Islet of Langerhans (tissue), 1 donor: ENCODE data around the gene HSPA9.

Experiments
- FAIRE-seq: peaks from one replicate; lab custom pipeline; 2011; peaks lifted over from hg19 to GRCh38; lab: Jason Lieb, UNC

The HSPA9 gene

DNA sequence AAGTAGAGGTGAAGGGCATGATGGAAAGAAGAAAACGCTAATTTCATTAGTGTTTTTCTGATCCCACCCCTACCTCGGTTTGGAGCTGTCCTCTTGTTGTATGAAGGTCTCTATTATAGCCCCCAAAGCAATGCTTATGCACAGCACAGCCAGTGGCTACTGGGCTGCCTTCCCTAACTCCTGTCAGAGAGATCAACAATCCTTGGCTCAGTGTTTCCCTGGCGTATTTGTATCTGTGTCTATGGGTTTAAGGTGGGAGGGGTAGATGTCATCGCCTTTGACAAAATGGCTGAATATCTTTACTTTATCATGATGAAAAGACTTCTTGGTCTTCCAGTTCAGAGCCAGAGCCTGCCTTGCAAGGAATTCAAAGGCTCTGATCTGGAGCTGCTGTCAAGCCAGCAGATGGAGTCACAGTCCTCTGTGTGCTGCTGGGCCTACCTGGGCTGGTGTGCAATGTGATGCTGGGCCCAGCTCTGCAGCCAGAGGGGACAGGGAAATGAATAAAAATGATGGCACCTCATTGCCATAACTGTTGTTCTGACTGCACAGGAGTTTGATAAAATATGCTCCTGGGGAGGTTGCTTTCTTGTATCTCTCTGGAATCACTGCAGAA is 20.1 kb upstream of the HSPA9 start:
- no peak for FAIRE-seq

GRCh38 chr5:138594305-138595058 is 19.3 kb upstream of the HSPA9 start:
- no peak for FAIRE-seq

DNA sequence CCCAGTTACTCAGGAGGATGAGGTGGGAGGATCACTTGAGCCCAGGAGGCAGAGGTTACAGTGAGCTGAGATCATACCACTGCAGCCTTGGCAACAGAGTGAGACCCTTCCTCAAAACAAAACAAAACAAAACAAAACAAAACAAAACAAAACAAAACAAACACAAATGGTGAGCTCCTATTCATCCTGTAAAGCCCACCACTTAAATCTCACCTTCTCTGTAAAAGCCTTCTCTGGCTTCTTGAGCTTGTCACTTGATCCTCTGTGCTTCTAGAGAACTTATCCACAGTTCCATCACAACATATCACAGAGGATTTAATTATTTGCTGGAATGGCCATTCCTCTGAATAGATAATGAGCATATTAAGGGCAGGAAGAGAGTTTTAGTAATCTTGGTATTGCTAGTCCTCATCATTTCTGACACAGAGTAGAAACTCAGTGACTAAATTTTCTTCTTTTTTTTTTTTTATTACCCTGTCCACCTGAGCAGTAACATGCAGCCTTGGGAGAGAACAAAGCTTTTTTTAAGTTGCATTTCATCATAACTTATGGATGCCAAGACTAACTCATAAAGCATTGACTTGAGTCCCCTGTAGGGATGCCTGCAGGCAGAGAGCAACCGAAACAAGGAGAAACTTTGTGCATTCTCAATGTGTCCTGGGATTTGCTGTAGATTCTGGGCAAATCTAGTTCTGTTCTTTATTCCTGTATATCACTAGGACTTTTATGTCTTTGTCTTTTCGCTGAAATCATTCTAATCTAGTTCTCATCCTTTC is 13.0 kb upstream of the HSPA9 start:
- FAIRE-seq = no peak

DNA sequence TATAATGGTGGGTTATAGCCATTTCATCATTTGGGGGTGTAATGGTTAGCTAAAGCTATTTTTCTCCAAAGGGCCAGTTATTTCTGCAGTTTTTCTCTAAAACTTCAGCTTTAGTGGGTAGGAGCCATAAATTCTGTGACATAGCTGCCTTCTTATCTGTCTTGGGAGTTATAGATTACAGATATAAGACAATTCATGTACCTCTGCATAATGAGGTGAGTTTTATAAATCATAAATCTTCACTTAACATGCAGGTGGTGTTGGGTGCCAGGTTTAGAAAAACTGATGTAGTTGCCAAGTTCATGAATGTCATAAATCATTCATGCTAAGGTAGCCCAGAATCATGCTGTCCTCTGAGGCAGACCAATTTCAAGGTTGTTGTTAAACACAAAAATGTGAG is 10.0 kb upstream of the HSPA9 start:
- no peak for FAIRE-seq

DNA sequence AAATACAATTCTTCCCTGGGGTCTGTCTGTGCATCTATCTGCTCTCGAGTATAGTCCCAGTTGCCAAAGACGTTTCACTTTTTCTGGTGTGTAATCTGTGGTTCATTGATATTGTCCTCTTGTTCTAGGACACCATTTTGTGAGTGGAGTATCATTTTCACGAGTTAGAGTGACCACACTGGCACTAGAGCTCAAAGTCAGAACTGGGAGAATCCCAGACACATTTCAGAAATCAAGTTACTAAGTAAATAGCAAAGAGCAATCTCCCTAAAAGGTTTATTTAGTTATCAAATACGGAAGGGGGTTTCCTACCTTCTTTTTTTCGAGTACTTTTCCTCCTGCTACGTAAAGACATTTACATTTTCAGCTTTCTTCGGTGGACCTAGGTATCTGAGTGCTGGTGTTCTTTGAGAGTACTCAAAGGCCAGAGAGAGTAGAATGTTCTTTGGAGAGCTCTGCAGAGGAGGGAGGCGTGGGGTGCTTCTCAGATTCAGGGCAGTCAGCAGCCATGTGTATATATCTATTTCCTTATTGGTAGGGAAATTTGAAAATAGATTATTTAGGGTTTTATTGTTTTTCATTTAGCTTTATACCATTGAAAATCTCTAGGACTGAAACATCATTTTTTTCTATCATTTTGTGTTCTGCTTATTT is 8.9 kb upstream of the HSPA9 start:
- no peak for FAIRE-seq

DNA sequence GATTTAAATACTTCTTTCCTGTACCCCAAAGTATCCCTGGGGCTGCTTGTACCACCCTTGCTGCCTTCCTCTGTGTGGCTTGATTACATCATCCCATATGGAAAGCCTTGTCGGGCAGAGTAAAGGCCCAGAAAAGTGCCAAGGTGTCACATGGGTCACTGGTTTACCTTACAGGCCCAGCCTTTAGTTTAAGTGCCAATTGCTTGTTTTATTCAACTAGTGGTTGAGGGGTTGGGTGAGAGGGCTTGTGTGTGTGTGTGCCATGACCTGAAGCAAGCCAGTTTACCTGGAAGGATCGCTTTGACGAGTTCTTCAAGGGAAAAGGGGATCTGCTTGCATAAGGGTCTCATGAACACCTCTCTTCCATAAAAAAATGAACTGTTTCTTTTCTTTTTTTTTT is 7.8 kb upstream of the HSPA9 start:
- no peak for FAIRE-seq

- no peak for FAIRE-seq
Measured at GRCh38 chr5:138580777-138581176, 5.6 kb upstream of the HSPA9 start.

- FAIRE-seq = no peak
Measured at GRCh38 chr5:138580001-138580400, 4.8 kb upstream of the HSPA9 start.

GRCh38 chr5:138579517-138579863 is 4.3 kb upstream of the HSPA9 start:
- FAIRE-seq = no peak

GRCh38 chr5:138577452-138577851 is 2.3 kb upstream of the HSPA9 start:
- FAIRE-seq = no peak

DNA sequence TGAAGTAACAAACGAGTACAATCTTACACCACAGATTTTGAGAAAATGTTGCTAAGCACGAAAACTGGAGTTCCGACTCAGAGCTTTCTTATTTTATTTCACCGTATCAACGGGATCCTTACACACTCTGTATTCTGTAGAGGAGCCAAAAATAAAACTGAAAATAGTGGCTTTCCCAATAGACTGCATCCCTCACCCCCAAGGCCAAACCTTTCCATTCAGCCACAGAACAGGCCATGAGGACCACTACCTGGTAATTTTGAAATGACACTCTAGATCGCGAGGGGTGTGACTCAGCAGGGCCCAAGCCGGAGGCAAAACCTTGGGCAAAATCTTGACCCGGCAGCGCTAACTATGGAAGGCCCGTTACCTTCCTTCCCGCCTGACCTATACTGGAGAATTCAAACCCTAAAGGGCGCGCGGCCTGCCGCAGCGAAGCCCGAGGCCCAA is 432 bp downstream of the HSPA9 start:
- no peak for FAIRE-seq

DNA sequence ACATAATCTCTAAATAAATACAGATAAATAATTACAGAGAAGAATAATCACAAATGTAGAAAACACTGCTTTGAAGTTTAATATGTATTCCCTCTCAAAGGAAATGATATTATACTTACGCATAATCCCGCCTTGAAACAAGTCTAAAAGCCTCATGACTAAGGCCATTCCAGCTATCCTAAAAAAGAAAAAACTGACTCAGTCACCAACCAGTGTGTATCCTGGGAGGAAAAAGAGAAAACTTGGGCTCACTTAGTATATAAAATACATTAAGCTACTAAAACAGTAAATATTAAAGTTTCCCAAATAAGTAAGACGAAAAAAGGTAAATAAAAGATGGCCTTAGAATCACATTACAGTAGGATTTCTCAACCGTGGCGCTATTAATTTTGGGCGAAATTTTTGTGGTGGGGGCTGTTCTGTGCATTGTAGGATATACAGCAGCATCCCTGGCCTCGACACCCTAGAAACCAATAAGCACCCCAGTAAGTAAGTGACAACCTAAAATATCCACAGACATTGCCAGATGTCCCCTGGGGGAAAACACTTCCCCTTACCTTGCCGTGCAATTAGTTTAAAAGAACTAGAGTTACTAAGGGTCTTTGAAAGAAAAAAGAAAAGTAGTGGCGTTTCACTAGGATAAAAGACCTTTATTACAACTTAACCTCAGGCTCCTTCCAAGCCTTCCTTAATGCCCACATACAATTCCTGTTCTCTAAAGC is 1.1 kb downstream of the HSPA9 start:
- no peak for FAIRE-seq

GRCh38 chr5:138573223-138573622 is 2.0 kb downstream of the HSPA9 start:
- no peak for FAIRE-seq

- no peak for FAIRE-seq
Measured at GRCh38 chr5:138570871-138571270, 4.3 kb downstream of the HSPA9 start.

DNA sequence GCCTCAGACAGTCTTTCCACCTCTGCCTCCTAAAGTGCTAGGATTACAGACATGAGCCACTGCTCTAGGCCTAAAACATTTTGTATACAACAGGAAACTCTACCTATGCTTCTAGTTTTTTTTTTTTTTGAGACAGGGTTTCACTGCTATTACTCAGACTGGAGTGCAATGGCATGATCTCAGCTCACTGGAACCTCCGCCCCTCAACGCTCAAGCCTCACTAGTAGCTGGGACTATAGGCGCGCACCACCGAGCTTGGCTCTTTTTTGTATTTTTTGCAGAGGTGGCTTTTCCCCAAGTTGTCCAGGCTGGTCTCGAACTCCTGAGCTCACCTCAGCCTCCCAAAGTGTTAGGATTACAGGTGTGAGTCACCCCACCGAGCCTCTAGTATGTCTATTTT is 5.4 kb downstream of the HSPA9 start:
- no peak for FAIRE-seq

DNA sequence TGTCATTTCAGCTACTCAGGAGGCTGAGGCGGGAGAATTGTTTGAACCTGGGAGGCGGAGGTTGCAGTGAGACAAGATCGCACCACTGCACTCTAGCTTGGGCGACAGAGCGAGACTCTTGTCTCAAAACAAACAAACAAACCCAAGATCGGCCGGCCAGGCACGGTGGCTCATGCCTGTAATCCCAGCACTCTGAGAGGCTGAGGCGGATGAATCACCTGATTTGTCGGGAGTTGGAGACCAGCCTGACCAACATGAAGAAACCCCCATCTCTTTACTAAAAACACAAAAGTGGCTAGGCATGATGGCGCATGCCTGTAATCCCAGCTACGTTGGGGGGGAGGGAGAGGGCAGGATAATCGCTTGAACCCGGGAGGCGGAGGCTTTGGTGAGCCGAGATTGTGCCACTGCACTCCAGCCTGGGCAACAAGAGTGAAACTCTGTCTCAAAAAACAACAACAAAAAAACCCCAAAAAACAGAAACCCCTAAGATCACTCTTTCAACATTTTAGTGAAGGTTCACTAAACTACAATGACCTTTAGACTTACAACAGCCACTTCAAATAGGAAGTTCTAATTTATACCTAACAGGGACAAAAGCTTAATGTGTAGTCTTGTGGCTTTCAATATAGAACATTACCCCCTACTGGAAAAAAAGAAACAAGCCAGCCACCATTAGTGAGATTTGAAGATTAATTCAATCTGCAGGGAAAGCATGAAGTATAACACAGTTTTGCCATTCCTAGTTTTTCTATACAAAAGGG is 7.0 kb downstream of the HSPA9 start:
- no peak for FAIRE-seq

DNA sequence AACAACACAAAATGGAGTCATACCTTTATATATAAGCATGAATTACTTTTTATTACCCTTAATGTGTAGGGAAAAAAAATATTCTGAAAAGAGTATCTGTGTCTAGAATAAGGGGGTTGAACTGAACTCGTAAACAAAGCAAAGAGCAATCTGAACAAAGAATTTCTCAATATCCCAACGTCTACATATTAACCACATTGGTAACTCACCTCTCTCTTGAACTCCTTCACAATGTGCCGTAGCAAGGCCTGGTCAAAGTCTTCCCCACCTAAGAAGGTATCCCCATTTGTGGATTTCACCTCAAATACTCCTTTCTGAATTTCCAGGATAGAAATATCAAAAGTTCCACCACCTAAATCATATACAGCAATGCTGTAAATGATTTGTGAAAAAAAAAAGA is 8.4 kb downstream of the HSPA9 start:
- FAIRE-seq = peak; percentile 24

- no peak for FAIRE-seq
Measured at GRCh38 chr5:138565100-138565821, 9.9 kb downstream of the HSPA9 start.

DNA sequence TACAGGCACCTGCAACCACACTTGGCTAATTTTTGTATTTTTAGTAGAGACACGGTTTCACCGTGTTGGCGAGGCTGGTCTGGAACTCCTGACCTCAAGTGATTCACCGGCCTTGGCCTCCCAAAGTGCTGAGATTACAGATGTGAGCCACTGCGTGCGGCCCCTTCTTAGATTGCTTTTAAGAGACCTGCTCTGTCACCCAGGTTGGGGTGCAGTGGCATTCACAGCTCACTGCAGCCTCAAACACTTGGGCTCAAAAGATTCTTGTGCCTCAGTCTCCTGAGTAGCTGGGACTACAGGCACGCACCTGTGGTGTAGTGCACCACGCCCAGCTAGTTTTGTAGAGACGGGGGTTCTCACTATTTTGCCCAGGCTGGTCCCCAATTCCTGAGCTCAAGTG is 11.0 kb downstream of the HSPA9 start:
- FAIRE-seq = no peak

- FAIRE-seq = no peak
Measured at GRCh38 chr5:138563340-138564118, 11.7 kb downstream of the HSPA9 start.
